Loucy (cell line): ENCODE data around the gene MLYCD.

Experiments used
- H2AFZ ChIP-seq: fragments of 200-600 bp; sonication (generic); 2 replicates; pipeline ENCODE4 v1.6.0; 2016; ENCODE audit warnings: antibody characterized with exemption, mild to moderate bottlenecking, low read length, moderate library complexity
- H3F3A ChIP-seq: fragments of 200-600 bp; 2 replicates; pipeline ENCODE4 v1.6.0; 2016; ENCODE audit warnings: antibody characterized with exemption, low read depth, mild to moderate bottlenecking
- H3K27me3 ChIP-seq: fragments of 200-600 bp; sonication (generic); 2 replicates; pipeline ENCODE4 v1.6.1; 2014; ENCODE audit warnings: low read length, mild to moderate bottlenecking; ENCODE audit not compliant: insufficient read depth, poor library complexity, severe bottlenecking
- H3K36me3 ChIP-seq: fragments of 200-600 bp; sonication (generic); 2 replicates; pipeline ENCODE4 v1.6.1; 2016; ENCODE audit warnings: low read length; ENCODE audit not compliant: insufficient read depth
- H3K4me1 ChIP-seq: fragments of 200-600 bp; sonication (generic); 2 replicates; pipeline ENCODE4 v1.5.1; 2014; ENCODE audit warnings: low read length, mild to moderate bottlenecking; ENCODE audit not compliant: insufficient read depth, poor library complexity, severe bottlenecking
- H3K4me2 ChIP-seq: fragments of 200-600 bp; sonication (generic); 2 replicates; pipeline ENCODE4 v1.6.0; 2014; ENCODE audit warnings: antibody characterized with exemption, low read length, low read depth, mild to moderate bottlenecking; ENCODE audit not compliant: poor library complexity, severe bottlenecking
- H3K4me3 ChIP-seq: fragments of 200-600 bp; sonication (generic); 2 replicates; pipeline ENCODE4 v1.5.1; 2014; ENCODE audit warnings: low read length, mild to moderate bottlenecking, mixed read lengths; ENCODE audit not compliant: poor library complexity, severe bottlenecking
- H3K79me2 ChIP-seq: fragments of 200-600 bp; sonication (generic); 2 replicates; pipeline ENCODE4 v1.6.1; 2014; ENCODE audit warnings: low read length; ENCODE audit not compliant: insufficient read depth
- H3K9ac ChIP-seq: fragments of 200-600 bp; sonication (generic); 2 replicates; pipeline ENCODE4 v1.6.0; 2014; ENCODE audit warnings: mild to moderate bottlenecking, low read depth, low read length, moderate library complexity; ENCODE audit not compliant: poor library complexity, severe bottlenecking
- H3K9me2 ChIP-seq: fragments of 200-600 bp; sonication (generic); replicated peaks from 2 replicates; pipeline ENCODE4 v1.6.1; 2016; ENCODE audit warnings: low read depth, low read length, mixed read lengths
- H3K9me3 ChIP-seq: fragments of 200-600 bp; sonication (generic); 2 replicates; pipeline ENCODE4 v1.6.1; 2014; ENCODE audit warnings: mild to moderate bottlenecking, antibody characterized with exemption, low read length, low read depth; ENCODE audit not compliant: insufficient read depth
- H4K20me1 ChIP-seq: fragments of 200-600 bp; sonication (generic); 2 replicates; pipeline ENCODE4 v1.6.0; 2014; ENCODE audit warnings: antibody characterized with exemption, low read length, mild to moderate bottlenecking; ENCODE audit not compliant: insufficient read depth, poor library complexity, severe bottlenecking
- CTCF ChIP-seq: fragments of 200-600 bp; sonication (generic); conservative IDR thresholded peaks from 2 replicates; pipeline ENCODE4 v1.5.1; 2014; ENCODE audit warnings: mild to moderate bottlenecking, antibody characterized with exemption, low read length
- EZH2phosphoT487 ChIP-seq: fragments of 200-600 bp; IDR thresholded peaks from 2 replicates; pipeline ENCODE4 v1.6.1; 2018; ENCODE audit warnings: antibody characterized with exemption, mild to moderate bottlenecking, moderate library complexity, borderline replicate concordance

MLYCD gene

GRCh38 chr16:83953796-83954576 is 55.1 kb downstream of the MLYCD start:
- Histone ChIP-seq H3K9me3 (no peaks in the 10 kb centered on the region), H3K4me3 (peak overlapping the region; percentile 68), H3K36me3 (no peaks in the 10 kb centered on the region), H2AFZ (0 out of 2 replicates have a peak overlapping the region, but pooled peaks have one; percentile 30), H3K4me1 (peaks cover 11% of the 10 kb centered on the region), H3K9ac (no peak overlapping the region), H3K4me2 (peak overlapping the region; percentile 81), H3F3A (no peaks in the 10 kb centered on the region), H3K27me3 (no peaks in the 10 kb centered on the region), H3K9me2 (no peaks in the 10 kb centered on the region), H4K20me1 (no peaks in the 10 kb centered on the region), H3K79me2 (no peaks in the 10 kb centered on the region)
- TF ChIP-seq EZH2phosphoT487 (no peak), CTCF (peak; percentile 75)

GRCh38 chr16:83954577-83955016 is 55.7 kb downstream of the MLYCD start:
- Histone ChIP-seq H3K9ac (no peak overlapping the region), H3K9me2 (no peaks in the 10 kb centered on the region), H3K79me2 (no peaks in the 10 kb centered on the region), H3F3A (no peaks in the 10 kb centered on the region), H3K36me3 (no peaks in the 10 kb centered on the region), H3K9me3 (no peaks in the 10 kb centered on the region), H3K4me2 (peak overlapping the region; percentile 81), H4K20me1 (no peaks in the 10 kb centered on the region), H3K4me1 (peaks cover 11% of the 10 kb centered on the region), H3K4me3 (no peak overlapping the region), H2AFZ (no peak overlapping the region), H3K27me3 (no peaks in the 10 kb centered on the region)
- TF ChIP-seq CTCF (no peak), EZH2phosphoT487 (no peak)

GRCh38 chr16:83955218-83956130 is 56.6 kb downstream of the MLYCD start:
- H3K4me1 ChIP-seq, result peaks cover 11% of the 10 kb centered on the region
- TF ChIP-seq CTCF (no peak), EZH2phosphoT487 (no peak)
- H3F3A ChIP-seq, result no peaks in the 10 kb centered on the region
- H2AFZ ChIP-seq, result no peak overlapping the region
- no peaks in the 10 kb centered on the region for H3K36me3 ChIP-seq
- no peaks in the 10 kb centered on the region for H3K79me2 ChIP-seq
- H3K27me3 ChIP-seq, result no peaks in the 10 kb centered on the region
- H3K4me3 ChIP-seq, result no peak overlapping the region
- no peak overlapping the region for H3K9ac ChIP-seq
- H3K4me2 ChIP-seq, result no peak overlapping the region
- H3K9me2 ChIP-seq, result no peaks in the 10 kb centered on the region
- no peaks in the 10 kb centered on the region for H4K20me1 ChIP-seq
- H3K9me3 ChIP-seq, result no peaks in the 10 kb centered on the region
